ENCODE measurements around the gene ACAP1.
A peak's percentile ranks its signal among the peaks of the same experiment; 100 is the strongest.

The ACAP1 gene

GRCh38 chr17:7336240-7337175 lies at the start of gene ACAP1:
Gene ACAP1 (plus strand): TSS chr17:7336529. CDS start chr17:7336735, 206 bp downstream.
- DNase-seq (ENCODE audit: low read depth in 2 of 2) = peak; percentile 69

- no peak for DNase-seq (ENCODE audit: low read depth in 2 of 2)
Observed at GRCh38 chr17:7289256-7290032, 46.9 kb upstream of the ACAP1 start.

GRCh38 chr17:7290166-7290565 lies 46.2 kb upstream of the ACAP1 start:
- DNase-seq (ENCODE audit: low read depth in 2 of 2) = no peak

GRCh38 chr17:7290685-7291084 lies 45.6 kb upstream of the ACAP1 start:
- no peak for DNase-seq (ENCODE audit: low read depth in 2 of 2)

GRCh38 chr17:7292194-7292593 lies 44.1 kb upstream of the ACAP1 start:
- DNase-seq (ENCODE audit: low read depth in 2 of 2) = no peak

- no peak for DNase-seq (ENCODE audit: low read depth in 2 of 2)
Observed at GRCh38 chr17:7292729-7293128, 43.6 kb upstream of the ACAP1 start.

GRCh38 chr17:7293159-7293558 lies 43.2 kb upstream of the ACAP1 start:
- DNase-seq (ENCODE audit: low read depth in 2 of 2) = no peak

- DNase-seq (ENCODE audit: low read depth in 2 of 2) = no peak
Observed at GRCh38 chr17:7293816-7294613, 42.3 kb upstream of the ACAP1 start.

GRCh38 chr17:7294614-7295153 lies 41.6 kb upstream of the ACAP1 start, which contains the start of gene YBX2:
Gene YBX2 (minus strand): TSS chr17:7294639. CDS start chr17:7294500, 139 bp downstream.
- peak; percentile 42 to 54 for DNase-seq (ENCODE audit: low read depth in 2 of 2)

GRCh38 chr17:7295230-7296180 lies 40.8 kb upstream of the ACAP1 start:
- no peak for DNase-seq (ENCODE audit: low read depth in 2 of 2)

GRCh38 chr17:7296189-7296861 lies 40.0 kb upstream of the ACAP1 start:
- peak in 1 of 2 donors; percentile 50 for DNase-seq (ENCODE audit: low read depth in 2 of 2)

GRCh38 chr17:7304179-7304578 lies 32.1 kb upstream of the ACAP1 start:
- DNase-seq (ENCODE audit: low read depth in 2 of 2) = no peak

- DNase-seq (ENCODE audit: low read depth in 2 of 2) = peak; percentile 100
Observed at GRCh38 chr17:7306911-7307685, 29.2 kb upstream of the ACAP1 start, which contains the start of gene EIF5A. Gene EIF5A (plus strand): TSS chr17:7307628. CDS start chr17:7309636, 2,008 bp downstream.

- DNase-seq (ENCODE audit: low read depth in 2 of 2) = no peak
Observed at GRCh38 chr17:7307686-7308624, 28.4 kb upstream of the ACAP1 start.

GRCh38 chr17:7308625-7309433 lies 27.5 kb upstream of the ACAP1 start:
- peak; percentile 62 to 76 for DNase-seq (ENCODE audit: low read depth in 2 of 2)

GRCh38 chr17:7309628-7310027 lies 26.7 kb upstream of the ACAP1 start:
- DNase-seq (ENCODE audit: low read depth in 2 of 2) = no peak
